HG02678 (cell line): ENCODE results near the gene ANKRD34C.
"Not testable (repeated sequence)": the region's sequence is repeated elsewhere in the genome, so short reads cannot be mapped to it uniquely, and the experiment has no call there.

Experiments
- ATAC-seq: cut with Tn5 transposase; IDR thresholded peaks from one replicate; pipeline ENCODE4 v1.9.1; 2021; ENCODE audit warnings: mild to moderate bottlenecking, moderate library complexity; ENCODE audit not compliant: unreplicated experiment

The ANKRD34C gene

DNA sequence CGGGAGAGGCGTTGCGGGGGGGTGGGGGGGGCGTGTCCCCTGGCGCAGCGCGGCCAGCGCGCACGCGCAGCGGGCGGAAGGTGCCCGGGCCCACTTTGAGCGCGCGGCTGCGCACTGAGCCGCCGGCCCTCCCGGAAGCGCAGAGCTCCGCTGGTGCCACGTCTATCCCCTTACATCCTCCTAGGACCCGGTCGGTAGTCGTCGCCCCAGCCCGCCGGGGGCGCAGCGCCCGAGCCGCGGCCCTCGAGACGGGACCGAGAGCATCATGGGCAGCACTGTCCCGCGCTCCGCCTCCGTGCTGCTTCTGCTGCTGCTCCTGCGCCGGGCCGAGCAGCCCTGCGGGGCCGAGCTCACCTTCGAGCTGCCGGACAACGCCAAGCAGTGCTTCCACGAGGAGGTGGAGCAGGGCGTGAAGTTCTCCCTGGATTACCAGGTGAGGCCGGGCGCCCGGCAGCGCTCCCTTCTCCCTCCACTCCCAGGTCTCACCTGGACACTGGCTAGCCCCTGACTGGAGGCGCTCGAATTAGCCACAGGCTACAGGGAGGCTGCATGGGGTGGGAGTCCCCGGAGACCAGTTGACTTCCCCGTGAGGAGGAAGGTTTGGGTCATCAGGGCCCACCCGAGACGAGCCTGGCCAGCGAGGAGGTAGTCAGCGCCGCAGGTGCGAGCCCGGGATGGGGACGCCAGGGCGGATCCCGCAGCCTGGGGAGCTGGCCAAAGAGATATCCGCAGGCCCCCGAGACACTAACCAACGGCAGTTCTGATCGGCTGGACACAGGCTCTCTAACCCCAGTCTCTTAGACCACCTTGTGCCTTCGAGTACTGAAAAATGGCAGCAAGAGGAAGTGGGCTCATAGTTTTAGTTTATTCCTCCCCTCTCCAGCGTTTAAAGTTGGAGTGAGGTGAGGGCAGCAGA lies 28.7 kb downstream of the ANKRD34C start, which contains the start of gene TMED3:
Gene TMED3 (plus strand): TSS at position 128 of the 916 bp plus-strand sequence. CDS start 138 bp downstream, at position 266.
- peak; percentile 92 for ATAC-seq

DNA sequence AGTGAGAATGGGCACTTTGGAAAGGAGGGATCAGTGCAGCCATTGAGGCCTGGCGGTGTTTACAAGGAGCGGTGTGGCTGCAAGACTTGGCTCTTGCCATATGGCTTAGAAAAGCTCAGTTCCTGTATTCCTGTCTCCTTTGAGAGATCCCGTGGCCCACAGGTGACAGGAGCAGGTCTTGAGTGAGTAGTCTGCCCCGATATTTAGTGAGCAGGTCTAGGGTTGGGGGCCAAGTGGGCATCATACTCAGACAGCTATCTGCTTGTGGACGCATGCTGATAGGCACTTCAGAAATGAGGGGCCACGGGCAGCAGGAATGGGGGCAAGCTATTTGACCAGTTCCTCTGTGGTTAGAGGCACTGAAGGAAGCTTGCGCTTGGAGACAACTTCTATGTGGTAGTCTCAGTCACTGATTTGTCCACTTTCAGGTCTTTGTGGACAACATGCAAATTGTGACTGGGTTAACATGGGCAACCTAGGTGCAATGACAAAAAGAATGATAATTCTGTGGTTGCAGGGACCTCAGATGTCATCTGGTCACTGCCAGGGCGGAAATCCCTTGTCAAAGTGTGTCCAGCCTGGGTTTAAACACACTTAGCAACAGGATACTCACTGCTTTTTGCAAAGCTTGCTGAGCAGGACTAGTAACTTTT lies 29.5 kb downstream of the ANKRD34C start:
- no peak for ATAC-seq

DNA sequence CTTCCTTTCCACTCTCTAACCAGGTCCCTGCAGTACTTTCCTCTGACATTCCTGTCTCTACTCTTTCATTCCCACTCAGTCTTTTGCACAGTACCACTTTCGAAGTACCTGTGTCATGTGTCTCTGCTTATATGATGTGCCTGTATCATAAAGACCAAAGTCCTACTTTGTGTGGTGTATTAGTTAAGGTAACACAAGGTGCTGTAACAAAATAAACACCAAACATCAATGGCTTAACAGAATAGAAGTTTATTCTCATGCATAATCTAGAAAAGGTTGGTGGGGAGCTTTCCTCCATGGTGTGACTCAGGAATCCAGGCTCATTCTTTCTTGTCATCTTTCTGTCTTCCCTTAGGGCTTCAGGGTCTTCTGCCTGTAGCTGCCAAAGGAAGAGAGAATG lies 31.7 kb downstream of the ANKRD34C start:
- no peak for ATAC-seq

GRCh38 chr15:79314811-79315210 lies 32.3 kb downstream of the ANKRD34C start:
- no peak for ATAC-seq

DNA sequence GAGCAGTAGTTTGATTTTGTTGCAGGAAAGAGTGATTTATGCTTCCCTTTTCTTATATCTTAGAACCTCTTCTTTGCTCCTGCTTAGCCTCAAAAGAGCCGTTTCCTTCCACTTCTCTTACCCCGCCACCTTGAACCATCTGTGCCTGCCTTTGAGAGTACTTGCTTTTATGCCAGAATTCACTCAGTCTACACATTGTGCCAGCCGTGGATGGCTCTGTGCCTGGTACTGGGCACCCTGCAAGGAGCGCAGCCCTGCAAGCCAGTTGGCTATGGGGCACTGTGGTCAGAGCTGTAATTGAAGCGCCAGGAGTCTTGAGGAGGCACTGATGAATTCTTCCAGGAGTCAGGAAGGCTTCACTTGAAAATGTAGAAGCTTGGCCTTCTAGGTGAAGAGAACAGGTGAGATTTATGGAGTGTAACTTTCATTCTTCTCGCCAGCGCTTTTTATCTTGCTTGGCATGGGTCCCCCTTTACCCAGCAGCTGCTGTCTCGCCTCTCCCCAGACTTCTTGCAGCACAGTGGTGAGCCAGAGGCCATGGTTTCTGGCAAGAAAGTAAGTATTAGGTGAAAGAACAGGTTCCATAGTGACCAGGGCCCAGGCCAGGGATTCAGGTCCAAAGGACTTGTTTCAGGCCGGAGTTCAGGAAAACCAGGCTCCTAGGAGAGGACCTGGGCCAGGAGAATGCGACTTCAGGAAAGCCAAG lies 33.3 kb downstream of the ANKRD34C start:
- ATAC-seq = no peak

GRCh38 chr15:79316864-79317263 lies 34.3 kb downstream of the ANKRD34C start:
- no peak for ATAC-seq

DNA sequence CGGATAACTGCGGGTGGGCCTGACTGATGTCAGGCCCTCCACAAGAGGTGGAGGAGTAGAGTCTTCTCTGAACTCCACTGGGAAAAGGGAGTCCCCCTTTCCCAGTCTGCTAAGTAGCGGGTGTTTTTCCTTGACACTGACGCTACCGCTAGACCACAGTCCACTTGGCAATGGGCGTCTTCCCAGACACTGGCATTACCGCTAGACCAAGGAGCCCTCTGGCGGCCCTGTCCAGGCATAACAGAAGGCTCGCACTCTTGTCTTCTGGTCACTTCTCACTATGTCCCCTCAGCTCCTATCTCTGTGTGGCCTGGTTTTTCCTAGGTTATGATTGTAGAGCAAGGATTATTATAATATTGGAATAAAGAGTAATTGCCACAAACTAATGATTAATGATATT lies 37.5 kb downstream of the ANKRD34C start:
- ATAC-seq = not testable (repeated sequence)

DNA sequence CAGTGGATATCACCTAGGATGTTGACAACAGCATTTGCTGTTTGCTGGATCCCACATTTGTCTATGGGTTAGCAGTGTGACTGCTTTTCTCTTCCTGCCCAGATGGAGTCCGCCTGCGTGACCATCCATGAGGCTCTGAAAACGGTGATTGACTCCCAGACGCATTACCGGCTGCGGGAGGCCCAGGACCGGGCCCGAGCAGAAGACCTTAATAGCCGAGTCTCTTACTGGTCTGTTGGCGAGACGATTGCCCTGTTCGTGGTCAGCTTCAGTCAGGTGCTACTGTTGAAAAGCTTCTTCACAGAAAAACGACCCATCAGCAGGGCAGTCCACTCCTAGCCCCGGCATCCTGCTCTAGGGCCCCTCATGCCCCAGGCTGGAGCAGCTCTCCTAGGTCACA lies 39.4 kb downstream of the ANKRD34C start:
- ATAC-seq = no peak

GRCh38 chr15:79322306-79322705 lies 39.8 kb downstream of the ANKRD34C start:
- no peak for ATAC-seq

DNA sequence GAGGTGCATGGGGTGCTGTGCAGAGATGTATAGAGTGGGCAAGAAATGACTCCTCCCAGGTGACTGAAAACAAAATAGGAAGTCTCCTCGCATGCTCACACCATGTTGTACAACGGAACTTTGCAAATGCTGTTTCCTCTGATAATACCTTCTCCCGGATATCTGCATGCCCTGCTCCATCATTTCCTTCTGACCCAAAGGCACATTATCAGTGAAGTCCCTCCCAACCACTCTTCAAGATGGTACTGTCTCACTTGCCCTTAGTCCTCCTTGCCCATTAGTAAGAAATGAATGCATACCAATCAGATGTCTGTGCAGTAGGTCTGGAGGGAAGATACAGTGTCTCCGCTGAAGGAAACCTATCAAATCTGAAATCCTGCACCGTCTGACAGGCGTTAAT lies 40.4 kb downstream of the ANKRD34C start:
- ATAC-seq = no peak

GRCh38 chr15:79329171-79329611 lies 46.7 kb downstream of the ANKRD34C start:
- no peak for ATAC-seq
